Activated CD4-positive, alpha-beta memory T cell treated with anti-CD3 and anti-CD28 coated beads for 36 hours (primary cell): ENCODE measurements around the gene CDC5L. TPM values are rescaled to one million over a fixed set of nuclear protein-coding genes. Genes with fewer than 3 reads are reported as not detected.

ENCODE experiments used
- CTCF ChIA-PET: fragments of 350-600 bp; sonication (Branson Sonifier 250); formaldehyde crosslinking; loops from one replicate; lab custom pipeline; 2021; ENCODE audit warnings: antibody characterized with exemption, inconsistent platforms; lab: Charles Lee
- POLR2A ChIA-PET: fragments of 350-600 bp; sonication (Branson Sonifier 250); formaldehyde crosslinking; loops from one replicate; lab custom pipeline; 2021; ENCODE audit warnings: antibody characterized with exemption; lab: Charles Lee
- DNase-seq: peaks from one replicate; pipeline ENCODE4 v3.0.0-alpha.2; 2020
- H3K27ac Mint-ChIP-seq: one replicate; pipeline ENCODE4 v1.8.0; 2021; ENCODE audit warnings: mixed read lengths
- H3K27me3 Mint-ChIP-seq: one replicate; pipeline ENCODE4 v1.8.0; 2021; ENCODE audit warnings: mixed read lengths
- H3K36me3 Mint-ChIP-seq: one replicate; pipeline ENCODE4 v1.8.0; 2021; ENCODE audit warnings: mixed read lengths
- H3K4me1 Mint-ChIP-seq: one replicate; pipeline ENCODE4 v1.8.0; 2021; ENCODE audit warnings: low read depth, mixed read lengths
- H3K4me3 Mint-ChIP-seq: one replicate; pipeline ENCODE4 v1.8.0; 2021; ENCODE audit warnings: mild to moderate bottlenecking, mixed read lengths
- H3K9me3 Mint-ChIP-seq: one replicate; pipeline ENCODE4 v1.8.0; 2021; ENCODE audit warnings: mixed read lengths
- intact Hi-C: fragments of 100-400 bp; cut with micrococcal nuclease; formaldehyde crosslinking; loops from one replicate; pipeline ENCODE4 v1.15.1; 2023
- total RNA-seq, 2 experiments: library from RNA; stranded (reverse); gene quantifications; one replicate each; pipeline ENCODE4 v1.2.3, GENCODE V29; 2021

The CDC5L gene
- total RNA-seq, 2 experiments from 2014 or later = 24.0 to 24.3 TPM

DNA sequence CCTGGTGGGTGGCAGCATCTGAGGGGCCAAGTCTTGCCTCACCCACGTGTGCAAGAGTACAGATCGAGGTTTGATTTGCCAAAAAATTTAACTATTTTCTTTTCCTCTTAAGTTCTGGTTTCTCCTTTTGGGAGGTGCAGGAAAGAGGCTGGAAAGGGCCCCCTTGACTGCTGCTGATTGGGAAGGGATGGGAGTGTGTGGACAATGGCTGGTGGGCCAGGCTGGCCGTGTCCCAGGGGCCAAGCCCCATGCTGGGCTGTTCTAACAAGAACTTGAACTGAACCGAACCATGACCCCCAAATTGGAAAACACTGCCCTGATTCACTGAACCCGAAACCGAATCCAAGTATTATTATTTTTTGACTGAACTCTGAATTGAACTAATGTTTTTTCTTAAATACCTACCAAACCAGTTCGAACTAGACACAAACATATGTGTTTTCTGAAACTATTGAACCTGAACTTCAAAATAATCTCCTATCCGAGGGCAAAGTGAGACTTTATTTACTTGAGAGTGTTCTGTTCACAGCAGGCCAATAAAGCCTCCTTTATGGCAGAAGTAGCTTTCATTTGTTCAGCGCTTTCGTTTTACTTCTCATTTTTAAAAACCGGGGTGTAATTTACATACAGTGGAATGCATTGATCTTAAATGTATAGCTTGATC lies 91.2 kb downstream of the CDC5L start:
- no peaks in the 10 kb centered on the region for H3K4me1 Mint-ChIP-seq
- H3K27me3 Mint-ChIP-seq = peaks cover 5% of the 10 kb centered on the region
- no peak overlapping the region for H3K27ac Mint-ChIP-seq
- no peak for DNase-seq
- POLR2A ChIA-PET = no interaction called here
- H3K4me3 Mint-ChIP-seq = no peak overlapping the region
- CTCF ChIA-PET = interaction anchor here (1.7 to 1.9 kb wide), 2 partner anchors 8 to 9 kb away, joined by 4 to 7 read pairs; no protein-coding TSS in a partner anchor
- no peaks in the 10 kb centered on the region for H3K9me3 Mint-ChIP-seq
- intact Hi-C loops = loop anchor here (10.0 kb wide), 4 partner anchors 86 to 1936 kb away; no protein-coding TSS in a partner anchor
- no peaks in the 10 kb centered on the region for H3K36me3 Mint-ChIP-seq

DNA sequence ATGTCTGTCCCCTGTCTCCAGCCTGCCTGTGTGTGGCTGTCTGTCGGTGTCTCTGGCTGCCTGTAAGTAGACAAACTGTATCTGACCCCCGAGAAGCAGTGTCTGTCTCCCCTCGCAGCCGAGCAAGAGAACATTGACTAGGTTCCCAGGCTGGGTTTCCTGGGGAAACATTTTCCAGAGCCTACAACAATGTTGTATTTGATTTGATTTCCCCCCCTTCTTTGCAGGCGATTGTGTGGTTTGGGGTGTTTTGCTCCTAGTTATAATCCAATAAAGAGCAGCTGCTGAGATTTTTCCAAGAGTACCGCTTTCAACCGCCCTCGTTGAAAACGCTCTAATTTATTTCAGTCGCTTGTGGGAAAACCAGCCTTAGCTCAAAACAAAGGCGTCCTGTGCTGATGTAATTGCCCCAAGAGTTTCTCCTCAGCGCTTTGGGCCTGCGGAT lies 92.6 kb downstream of the CDC5L start:
- H3K27ac Mint-ChIP-seq = no peak overlapping the region
- no peak overlapping the region for H3K4me3 Mint-ChIP-seq
- intact Hi-C loops = no loop called here
- H3K27me3 Mint-ChIP-seq = peaks cover 5% of the 10 kb centered on the region
- no peaks in the 10 kb centered on the region for H3K4me1 Mint-ChIP-seq
- H3K9me3 Mint-ChIP-seq = no peaks in the 10 kb centered on the region
- POLR2A ChIA-PET = no interaction called here
- H3K36me3 Mint-ChIP-seq = no peaks in the 10 kb centered on the region
- no peak for DNase-seq
- CTCF ChIA-PET = interaction anchor here (1.7 to 1.9 kb wide), 2 partner anchors 9 to 10 kb away, joined by 4 to 7 read pairs; no protein-coding TSS in a partner anchor

DNA sequence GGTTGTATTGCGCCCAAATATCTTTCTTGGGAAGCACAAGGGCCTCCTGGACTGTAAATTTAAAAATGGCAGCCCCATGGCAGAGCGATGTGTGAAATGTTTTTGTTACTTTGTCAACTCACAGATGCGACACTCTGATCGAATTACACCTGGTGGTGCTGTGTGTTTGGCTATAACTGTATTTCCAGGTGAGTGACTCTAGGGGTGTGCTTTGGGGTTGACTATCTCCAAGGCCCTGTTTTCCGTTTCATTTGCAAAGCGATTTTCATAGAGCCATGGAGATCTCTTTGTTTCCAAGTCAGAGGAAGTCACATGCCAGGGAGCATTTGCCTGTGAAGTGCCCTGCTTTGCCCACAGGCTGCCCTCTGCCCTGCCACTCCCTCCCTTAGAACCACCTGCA lies 93.5 kb downstream of the CDC5L start:
- intact Hi-C loops = no loop called here
- H3K36me3 Mint-ChIP-seq = no peaks in the 10 kb centered on the region

DNA sequence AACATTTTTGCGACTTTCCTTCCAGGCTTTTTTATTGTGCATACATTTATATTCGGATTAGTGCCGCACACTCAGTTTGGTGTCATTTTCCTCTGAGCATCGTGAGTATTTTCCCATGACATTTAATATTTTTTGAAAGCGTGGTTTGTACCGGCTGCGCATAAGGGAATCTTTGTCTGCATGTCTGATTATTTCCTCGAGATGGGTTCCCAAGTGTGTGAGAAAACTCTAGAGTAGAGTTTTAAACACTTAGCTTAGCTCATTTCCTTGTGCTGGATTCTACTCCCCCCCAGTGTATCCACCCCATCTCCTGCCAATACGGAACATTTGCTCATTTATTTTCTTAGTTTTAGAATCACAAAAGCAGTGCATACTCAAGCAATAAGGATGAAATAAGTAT lies 94.3 kb downstream of the CDC5L start:
- CTCF ChIA-PET = interaction anchor here (1.5 kb wide), 1 partner anchor 12 kb away, joined by 7 read pairs; no protein-coding TSS in a partner anchor
- intact Hi-C loops = no loop called here
- Mint-ChIP-seq H3K27me3 (peaks cover 2% of the 10 kb centered on the region), H3K4me1 (no peaks in the 10 kb centered on the region), H3K27ac (no peak overlapping the region), H3K9me3 (no peaks in the 10 kb centered on the region), H3K4me3 (no peak overlapping the region), H3K36me3 (no peaks in the 10 kb centered on the region)
- no peak for DNase-seq
- POLR2A ChIA-PET = no interaction called here

More for the DNA sequence above, 93.5 kb downstream of the CDC5L start:
- POLR2A ChIA-PET = no interaction called here
- H3K27ac Mint-ChIP-seq = no peak overlapping the region
- H3K9me3 Mint-ChIP-seq = no peaks in the 10 kb centered on the region
- H3K4me1 Mint-ChIP-seq = no peaks in the 10 kb centered on the region
- no peak for DNase-seq
- peaks cover 4% of the 10 kb centered on the region for H3K27me3 Mint-ChIP-seq
- CTCF ChIA-PET = no interaction called here
- H3K4me3 Mint-ChIP-seq = no peak overlapping the region

DNA sequence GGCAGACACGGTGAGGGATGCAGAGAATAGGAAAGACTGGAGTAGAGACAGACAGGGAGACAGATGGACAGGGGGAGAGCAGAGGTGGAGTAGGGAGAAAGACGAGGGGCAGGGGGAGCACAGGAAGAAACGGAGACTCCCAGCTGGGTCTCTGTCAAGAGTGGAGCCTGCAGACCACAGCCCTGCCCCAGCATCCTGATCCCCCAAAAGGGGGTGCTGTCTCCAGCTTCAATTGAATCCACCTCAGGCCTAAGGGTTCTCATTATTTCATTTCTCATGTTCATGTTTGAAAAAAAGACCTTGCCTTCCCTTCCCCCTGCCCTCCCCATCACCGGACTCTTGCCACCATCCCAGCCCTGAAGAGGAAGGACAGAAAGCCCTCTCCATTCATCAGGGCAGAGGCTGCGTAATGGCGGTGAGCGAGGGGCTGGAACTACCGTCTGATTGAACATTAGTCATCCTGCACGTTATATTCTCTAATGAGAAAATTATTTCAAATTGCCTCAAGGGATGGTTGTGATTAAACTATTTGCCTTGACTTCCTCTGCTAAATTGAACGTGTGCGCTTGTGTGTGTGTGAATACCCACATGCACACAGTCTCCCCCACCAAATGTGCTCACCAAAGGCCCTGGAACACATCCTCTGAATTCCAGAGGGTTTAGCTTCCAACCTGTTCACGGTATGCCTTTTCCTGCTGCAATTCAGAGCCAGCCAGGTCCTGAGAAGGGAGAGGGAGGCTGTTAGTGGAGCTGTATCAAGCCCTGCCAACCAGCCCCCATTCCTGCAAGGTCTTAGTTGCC lies 98.3 kb downstream of the CDC5L start:
- ChIA-PET CTCF (interaction anchor here (0.7 to 4.5 kb wide), 4 partner anchors 10 to 45 kb away, joined by 3 to 19 read pairs (median 4); no protein-coding TSS in a partner anchor), POLR2A (no interaction called here)
- no peak overlapping the region for H3K27ac Mint-ChIP-seq
- H3K9me3 Mint-ChIP-seq = no peaks in the 10 kb centered on the region
- no peaks in the 10 kb centered on the region for H3K4me1 Mint-ChIP-seq
- no peak overlapping the region for H3K4me3 Mint-ChIP-seq
- DNase-seq = no peak
- no peaks in the 10 kb centered on the region for H3K36me3 Mint-ChIP-seq
- peaks cover 10% of the 10 kb centered on the region for H3K27me3 Mint-ChIP-seq
- intact Hi-C loops = no loop called here

DNA sequence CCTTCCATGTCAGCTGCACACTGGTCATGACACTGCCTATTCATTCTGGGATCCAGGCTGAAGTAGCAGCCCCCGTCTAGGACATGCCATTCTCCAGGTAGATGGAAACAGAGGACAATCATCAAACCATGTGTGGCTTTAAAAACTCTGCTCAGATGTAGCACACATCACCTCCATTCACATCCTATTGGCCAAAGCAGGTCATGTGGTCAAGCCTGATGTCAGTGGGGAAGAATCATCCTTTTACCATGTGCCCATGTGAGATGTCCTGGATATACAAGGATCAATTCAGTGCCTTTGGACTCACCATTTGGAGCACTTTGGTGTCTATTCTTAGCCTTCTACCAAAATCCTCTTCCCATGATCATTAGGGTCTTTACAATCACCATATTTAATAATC lies 99.5 kb downstream of the CDC5L start:
- no peak for DNase-seq
- no peaks in the 10 kb centered on the region for H3K9me3 Mint-ChIP-seq
- H3K27me3 Mint-ChIP-seq = peaks cover 10% of the 10 kb centered on the region
- no peak overlapping the region for H3K4me3 Mint-ChIP-seq
- H3K27ac Mint-ChIP-seq = no peak overlapping the region
- POLR2A ChIA-PET = no interaction called here
- no peaks in the 10 kb centered on the region for H3K36me3 Mint-ChIP-seq
- intact Hi-C loops = no loop called here
- CTCF ChIA-PET = interaction anchor here (0.7 to 4.5 kb wide), 3 partner anchors 11 to 387 kb away, joined by 3 to 19 read pairs (median 4); no protein-coding TSS in a partner anchor
- H3K4me1 Mint-ChIP-seq = no peaks in the 10 kb centered on the region

DNA sequence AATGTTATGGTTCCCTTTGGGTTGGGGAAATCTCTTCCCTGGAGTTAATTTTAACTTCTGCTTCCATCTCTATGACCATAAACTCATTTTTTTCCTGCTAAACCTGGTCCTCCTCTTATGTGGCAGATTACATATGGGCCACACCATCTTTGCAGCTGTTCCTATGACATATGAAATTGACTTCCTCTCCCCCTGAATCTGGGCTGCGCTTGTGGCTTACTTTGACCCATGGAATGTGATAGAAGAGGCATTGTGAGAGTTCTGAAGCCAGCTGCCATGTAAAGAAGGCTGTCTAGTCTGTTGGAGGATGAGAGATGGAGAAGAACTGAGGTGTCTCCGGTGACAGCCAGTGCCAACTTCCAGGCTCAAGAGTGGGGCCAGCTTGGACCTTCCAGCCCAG lies 100.1 kb downstream of the CDC5L start:
- H3K36me3 Mint-ChIP-seq = no peaks in the 10 kb centered on the region
- H3K9me3 Mint-ChIP-seq = no peaks in the 10 kb centered on the region
- no peaks in the 10 kb centered on the region for H3K4me1 Mint-ChIP-seq
- H3K27me3 Mint-ChIP-seq = peaks cover 10% of the 10 kb centered on the region
- no peak for DNase-seq
- H3K4me3 Mint-ChIP-seq = no peak overlapping the region
- ChIA-PET POLR2A (no interaction called here), CTCF (interaction anchor here (0.7 to 4.5 kb wide), 3 partner anchors 12 to 387 kb away, joined by 3 to 19 read pairs (median 6); no protein-coding TSS in a partner anchor)
- intact Hi-C loops = no loop called here
- H3K27ac Mint-ChIP-seq = no peak overlapping the region

DNA sequence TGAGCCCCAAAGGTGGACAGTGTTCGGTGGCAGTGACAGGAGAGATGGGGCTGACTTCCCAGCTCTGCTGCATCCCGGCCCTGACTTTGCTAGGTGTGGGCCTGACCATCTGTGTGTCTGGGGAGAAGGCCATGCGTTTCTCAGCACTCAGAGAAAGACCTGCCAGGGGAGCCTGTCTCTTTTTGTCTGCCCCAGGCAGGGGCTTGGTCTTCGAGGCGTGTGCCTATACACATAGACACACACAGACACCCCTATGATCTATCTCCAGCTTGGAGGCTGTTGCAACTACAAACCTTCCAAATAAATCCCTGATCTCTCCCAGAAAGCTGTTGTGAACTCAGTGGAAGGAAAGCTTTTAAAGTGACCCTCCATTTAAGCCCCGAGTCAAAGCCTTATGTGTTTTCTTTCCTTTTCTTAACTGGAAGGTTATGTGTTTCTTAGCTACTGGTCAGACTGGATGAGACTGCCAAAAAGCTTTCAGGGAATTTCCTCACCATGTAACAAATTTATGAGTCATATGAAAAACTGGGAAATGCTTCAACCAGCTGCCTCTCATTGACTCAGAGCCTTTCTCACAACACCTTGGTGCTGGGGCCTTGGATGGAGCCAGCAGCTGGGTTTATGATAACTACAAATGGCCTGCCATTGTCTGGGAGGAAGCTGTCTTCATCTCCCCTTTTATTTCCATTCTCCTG lies 102.6 kb downstream of the CDC5L start:
- H3K27ac Mint-ChIP-seq = no peak overlapping the region
- H3K27me3 Mint-ChIP-seq = peaks cover 11% of the 10 kb centered on the region
- POLR2A ChIA-PET = no interaction called here
- no peak for DNase-seq
- H3K4me1 Mint-ChIP-seq = no peaks in the 10 kb centered on the region
- H3K36me3 Mint-ChIP-seq = no peaks in the 10 kb centered on the region
- H3K4me3 Mint-ChIP-seq = no peak overlapping the region
- CTCF ChIA-PET = interaction anchor here (1.1 to 3.0 kb wide), 3 partner anchors 12 to 20 kb away, joined by 3 to 14 read pairs (median 3); no protein-coding TSS in a partner anchor
- no peaks in the 10 kb centered on the region for H3K9me3 Mint-ChIP-seq
- intact Hi-C loops = no loop called here

DNA sequence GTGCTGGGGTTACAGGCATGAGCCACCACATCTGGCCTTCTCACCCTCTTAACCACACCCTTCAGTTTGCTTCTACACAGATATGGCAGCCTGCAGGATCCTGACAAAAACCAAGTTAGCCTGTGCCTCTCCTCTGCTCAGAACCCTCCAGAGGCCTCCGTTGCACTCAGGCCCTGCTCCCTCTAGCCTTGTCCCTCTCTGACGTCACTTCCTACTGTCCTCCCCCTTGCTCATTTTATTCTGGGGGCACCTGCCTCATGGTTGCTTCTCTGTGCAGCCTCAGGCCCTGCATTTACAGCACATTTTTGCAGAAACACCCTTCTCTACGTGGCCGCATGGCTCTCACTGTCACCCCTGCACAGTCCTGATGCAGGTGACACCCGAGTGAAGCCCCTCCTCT lies 105.6 kb downstream of the CDC5L start:
- Mint-ChIP-seq H3K27me3 (peaks cover 5% of the 10 kb centered on the region), H3K4me1 (no peaks in the 10 kb centered on the region), H3K9me3 (no peaks in the 10 kb centered on the region), H3K27ac (no peak overlapping the region), H3K4me3 (no peak overlapping the region), H3K36me3 (no peaks in the 10 kb centered on the region)
- ChIA-PET POLR2A (no interaction called here), CTCF (no interaction called here)
- no peak for DNase-seq
- intact Hi-C loops = no loop called here

DNA sequence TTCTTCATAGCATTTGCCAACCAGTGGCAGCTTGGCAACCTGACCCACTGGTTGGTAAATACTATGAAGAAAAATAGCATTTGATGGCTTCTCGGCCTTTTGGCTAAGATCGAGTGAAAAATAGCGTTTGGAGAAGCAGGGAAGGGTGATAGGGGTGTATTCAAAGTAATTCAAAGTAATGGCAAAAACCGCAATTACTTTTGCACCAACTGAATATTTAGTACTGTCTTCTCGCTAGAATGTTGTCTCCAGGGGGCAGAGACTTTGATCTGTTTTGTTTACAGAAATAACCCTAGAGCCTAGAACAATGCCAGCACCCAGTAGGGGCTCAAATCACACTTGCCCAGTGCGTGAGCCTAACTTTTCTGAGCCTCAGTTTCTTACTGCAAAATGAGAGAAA lies 106.1 kb downstream of the CDC5L start:
- H3K27me3 Mint-ChIP-seq = peaks cover 5% of the 10 kb centered on the region
- no peaks in the 10 kb centered on the region for H3K4me1 Mint-ChIP-seq
- H3K4me3 Mint-ChIP-seq = no peak overlapping the region
- no peaks in the 10 kb centered on the region for H3K9me3 Mint-ChIP-seq
- CTCF ChIA-PET = interaction anchor here (1.3 kb wide), 1 partner anchor 24 kb away, joined by 3 read pairs; no protein-coding TSS in a partner anchor
- no peaks in the 10 kb centered on the region for H3K36me3 Mint-ChIP-seq
- POLR2A ChIA-PET = no interaction called here
- no peak overlapping the region for H3K27ac Mint-ChIP-seq
- DNase-seq = no peak
- intact Hi-C loops = no loop called here

DNA sequence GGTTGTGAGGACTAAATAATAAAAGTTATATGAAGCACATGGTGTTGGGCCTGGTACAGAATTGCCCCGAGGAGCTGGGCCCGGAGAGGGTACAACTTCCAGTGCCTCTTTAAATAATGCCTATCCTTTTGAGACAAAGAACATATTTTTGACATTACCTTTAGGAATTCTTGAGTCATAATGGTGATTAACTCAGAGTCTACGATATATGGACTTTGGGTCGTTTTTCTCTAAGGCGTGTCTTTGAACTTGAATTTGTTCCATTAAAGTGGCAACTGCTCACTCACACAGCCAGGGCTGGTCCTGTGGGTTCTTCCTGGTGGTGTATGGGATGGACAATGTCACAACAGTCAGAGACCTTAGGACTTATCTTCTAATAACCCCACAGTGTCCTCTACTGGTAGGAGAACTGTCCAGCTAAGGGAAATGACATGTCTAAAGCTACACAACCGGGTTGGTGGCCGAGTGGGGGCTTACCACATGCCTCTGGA lies 106.5 kb downstream of the CDC5L start:
- CTCF ChIA-PET = interaction anchor here (1.1 to 1.3 kb wide), 2 partner anchors 18 to 24 kb away, joined by 3 read pairs; no protein-coding TSS in a partner anchor

More for the DNA sequence above, 106.5 kb downstream of the CDC5L start:
- no peak for DNase-seq
- Mint-ChIP-seq H3K27ac (no peak overlapping the region), H3K4me3 (no peak overlapping the region), H3K4me1 (no peaks in the 10 kb centered on the region), H3K36me3 (no peaks in the 10 kb centered on the region), H3K27me3 (peaks cover 5% of the 10 kb centered on the region), H3K9me3 (no peaks in the 10 kb centered on the region)
- POLR2A ChIA-PET = no interaction called here
- intact Hi-C loops = no loop called here
